DND-41 (cell line): ENCODE data around the gene DDX50.

Experiments
- CTCF ChIP-seq: IDR thresholded peaks from 2 replicates; pipeline ENCODE4 v1.5.1; 2012; ENCODE audit warnings: borderline replicate concordance, low read length, moderate library complexity, mild to moderate bottlenecking; ENCODE audit not compliant: poor library complexity, severe bottlenecking; ENCODE audit errors: extremely low read depth
- EZH2 ChIP-seq: IDR thresholded peaks from 3 replicates; pipeline ENCODE4 v1.6.1; 2012; ENCODE audit warnings: borderline replicate concordance, low read depth, mild to moderate bottlenecking, moderate library complexity, low read length, inconsistent platforms; ENCODE audit not compliant: severe bottlenecking

GRCh38 chr10:68925489-68925888 is 24.4 kb downstream of the DDX50 start:
- no peak for TF ChIP-seq CTCF
- TF ChIP-seq EZH2: no peak
